ENCODE measurements around the gene MICOS13. TPM values are rescaled to one million over a fixed set of nuclear protein-coding genes. Genes with fewer than 3 reads are reported as not detected.

Gene MICOS13
- total and polyA plus RNA-seq, 10 of the 15 experiments (the other 5 are each of a cell fraction or from before 2014, with no cell fraction given) = 9.4 to 211 (median 51.3) TPM

DNA sequence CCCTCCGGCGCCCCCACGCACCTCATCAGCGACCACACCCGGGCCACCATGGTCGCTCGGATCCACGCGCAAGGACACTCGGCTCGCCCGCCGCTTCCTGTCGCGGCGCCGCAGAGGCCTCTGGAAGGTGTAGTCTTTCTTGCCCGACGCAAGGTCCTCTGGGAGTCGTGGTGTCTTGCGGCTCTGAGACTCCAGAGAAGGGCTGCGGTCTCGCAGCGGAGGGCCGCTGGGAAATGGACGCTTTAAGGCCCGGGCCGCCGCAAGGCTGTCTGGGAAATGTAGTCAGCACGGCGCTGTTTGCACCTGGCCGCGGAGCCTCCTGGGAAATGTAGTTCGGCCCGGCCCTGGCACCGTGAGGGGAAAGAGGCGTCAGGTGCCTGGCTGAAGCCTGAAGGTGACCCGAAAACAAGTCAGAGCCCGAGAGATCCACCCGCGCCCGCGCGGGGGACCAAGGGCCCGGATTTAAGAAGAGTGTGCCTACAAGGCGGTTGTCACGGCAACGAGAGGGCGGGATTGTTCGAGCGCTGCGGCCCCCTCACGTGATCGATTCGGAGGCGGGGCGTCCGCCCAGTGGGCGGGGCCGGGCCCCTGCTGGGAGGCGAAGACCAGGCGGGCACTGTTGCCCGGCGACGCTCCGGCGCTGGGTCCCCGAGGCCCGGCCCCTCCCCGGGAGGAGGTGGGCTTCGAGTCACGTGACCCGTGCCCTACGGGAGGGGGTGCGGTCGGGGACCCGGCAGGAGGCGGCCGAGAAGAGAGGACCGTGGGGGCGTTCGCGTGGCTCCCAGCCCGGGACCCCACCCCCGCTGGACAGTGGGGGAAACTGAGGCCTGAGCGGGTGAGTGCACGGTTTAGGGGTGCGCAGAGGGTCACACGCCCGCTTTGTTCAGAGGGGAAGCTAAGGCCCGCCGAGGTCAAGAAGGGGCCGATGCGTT lies at the start of gene MICOS13, which contains the start of gene HSD11B1L (continued):
- TF ChIP-seq, protein P1, sequence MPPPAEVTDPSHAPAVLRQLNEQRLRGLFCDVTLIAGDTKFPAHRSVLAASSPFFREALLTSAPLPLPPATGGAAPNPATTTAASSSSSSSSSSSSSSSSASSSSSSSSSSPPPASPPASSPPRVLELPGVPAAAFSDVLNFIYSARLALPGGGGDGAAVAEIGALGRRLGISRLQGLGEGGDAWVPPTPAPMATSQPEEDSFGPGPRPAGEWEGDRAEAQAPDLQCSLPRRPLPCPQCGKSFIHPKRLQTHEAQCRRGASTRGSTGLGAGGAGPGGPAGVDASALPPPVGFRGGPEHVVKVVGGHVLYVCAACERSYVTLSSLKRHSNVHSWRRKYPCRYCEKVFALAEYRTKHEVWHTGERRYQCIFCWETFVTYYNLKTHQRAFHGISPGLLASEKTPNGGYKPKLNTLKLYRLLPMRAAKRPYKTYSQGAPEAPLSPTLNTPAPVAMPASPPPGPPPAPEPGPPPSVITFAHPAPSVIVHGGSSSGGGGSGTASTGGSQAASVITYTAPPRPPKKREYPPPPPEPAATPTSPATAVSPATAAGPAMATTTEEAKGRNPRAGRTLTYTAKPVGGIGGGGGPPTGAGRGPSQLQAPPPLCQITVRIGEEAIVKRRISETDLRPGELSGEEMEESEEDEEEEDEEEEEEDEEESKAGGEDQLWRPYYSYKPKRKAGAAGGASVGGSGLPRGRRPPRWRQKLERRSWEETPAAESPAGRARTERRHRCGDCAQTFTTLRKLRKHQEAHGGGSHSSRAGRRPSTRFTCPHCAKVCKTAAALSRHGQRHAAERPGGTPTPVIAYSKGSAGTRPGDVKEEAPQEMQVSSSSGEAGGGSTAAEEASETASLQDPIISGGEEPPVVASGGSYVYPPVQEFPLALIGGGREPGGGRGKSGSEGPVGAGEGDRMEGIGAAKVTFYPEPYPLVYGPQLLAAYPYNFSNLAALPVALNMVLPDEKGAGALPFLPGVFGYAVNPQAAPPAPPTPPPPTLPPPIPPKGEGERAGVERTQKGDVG (CRISPR knock-in tag; IDR thresholded peaks at IDR 0.05) = no peak
- peak; percentile 68 for TF ChIP-seq MXI1 (IDR thresholded peaks at IDR 0.05; ENCODE audit: low read depth, low read length)
- no peak for TF ChIP-seq CEBPB (IDR thresholded peaks at IDR 0.05; ENCODE audit: borderline replicate concordance in 1 of 2, low read depth in 2 of 2, low read length in 2 of 2)
- TF ChIP-seq POLR2AphosphoS5 (IDR thresholded peaks at IDR 0.05; ENCODE audit: low read length) = 0 out of 2 replicates have a peak, but pooled peaks have one; percentile 82
- TF ChIP-seq TBL1XR1 (IDR thresholded peaks at IDR 0.05; ENCODE audit: low read depth, low read length) = peak; percentile 58; the same call in 1 of the 2 replicates
- TF ChIP-seq SREBF1 (IDR thresholded peaks at IDR 0.05; ENCODE audit: low read length) = peak; percentile 92
- TF ChIP-seq, protein P2, sequence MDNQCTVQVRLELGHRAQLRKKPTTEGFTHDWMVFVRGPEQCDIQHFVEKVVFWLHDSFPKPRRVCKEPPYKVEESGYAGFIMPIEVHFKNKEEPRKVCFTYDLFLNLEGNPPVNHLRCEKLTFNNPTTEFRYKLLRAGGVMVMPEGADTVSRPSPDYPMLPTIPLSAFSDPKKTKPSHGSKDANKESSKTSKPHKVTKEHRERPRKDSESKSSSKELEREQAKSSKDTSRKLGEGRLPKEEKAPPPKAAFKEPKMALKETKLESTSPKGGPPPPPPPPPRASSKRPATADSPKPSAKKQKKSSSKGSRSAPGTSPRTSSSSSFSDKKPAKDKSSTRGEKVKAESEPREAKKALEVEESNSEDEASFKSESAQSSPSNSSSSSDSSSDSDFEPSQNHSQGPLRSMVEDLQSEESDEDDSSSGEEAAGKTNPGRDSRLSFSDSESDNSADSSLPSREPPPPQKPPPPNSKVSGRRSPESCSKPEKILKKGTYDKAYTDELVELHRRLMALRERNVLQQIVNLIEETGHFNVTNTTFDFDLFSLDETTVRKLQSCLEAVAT (IDR thresholded peaks at IDR 0.05) = peak; percentile 92
- TF ChIP-seq ATF7 (IDR thresholded peaks at IDR 0.05; ENCODE audit: low read depth) = peak; percentile 25; the same call in 1 of the 2 replicates
- TF ChIP-seq, protein P3, sequence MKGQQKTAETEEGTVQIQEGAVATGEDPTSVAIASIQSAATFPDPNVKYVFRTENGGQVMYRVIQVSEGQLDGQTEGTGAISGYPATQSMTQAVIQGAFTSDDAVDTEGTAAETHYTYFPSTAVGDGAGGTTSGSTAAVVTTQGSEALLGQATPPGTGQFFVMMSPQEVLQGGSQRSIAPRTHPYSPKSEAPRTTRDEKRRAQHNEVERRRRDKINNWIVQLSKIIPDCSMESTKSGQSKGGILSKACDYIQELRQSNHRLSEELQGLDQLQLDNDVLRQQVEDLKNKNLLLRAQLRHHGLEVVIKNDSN (IDR thresholded peaks at IDR 0.05; ENCODE audit: borderline replicate concordance, extremely low read length, insufficient read depth, low read depth, low read length) = peak; percentile 97

Data from GM12878 (cell line).